ENCODE results near the gene CDRT4. TPM values are rescaled to one million over a fixed set of nuclear protein-coding genes. Genes with fewer than 3 reads are reported as not detected.

The CDRT4 gene
- total RNA-seq, 1 donor from 2014 or later: 4.8 TPM

DNA sequence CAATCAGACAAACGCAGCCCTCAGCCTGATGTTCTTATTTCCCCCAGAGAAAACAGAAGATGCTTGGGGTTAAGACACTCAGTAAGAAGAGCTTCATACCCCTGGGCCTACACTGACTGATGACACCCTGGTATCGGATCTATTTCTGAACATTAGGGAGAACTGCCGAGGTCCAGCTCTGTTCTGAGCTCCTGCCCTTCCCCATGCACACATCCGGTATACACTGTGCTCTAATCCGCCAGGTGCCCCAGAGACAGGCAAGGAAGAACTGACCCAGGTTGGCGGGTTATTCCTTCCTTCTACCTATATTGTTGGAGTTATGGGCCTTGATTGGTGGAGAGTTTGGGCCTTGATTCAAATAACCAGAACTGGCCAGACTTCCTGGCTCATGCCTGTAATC, 68.0 kb downstream of the CDRT4 start:
- no peak for DNase-seq (ENCODE audit: extremely low read depth, low read depth, low spot score)

GRCh38 chr17:15398736-15399331, 68.6 kb downstream of the CDRT4 start:
- DNase-seq (ENCODE audit: extremely low read depth, low read depth, low spot score): no peak

GRCh38 chr17:15398291-15398690, 69.1 kb downstream of the CDRT4 start:
- DNase-seq (ENCODE audit: extremely low read depth, low read depth, low spot score): no peak

DNA sequence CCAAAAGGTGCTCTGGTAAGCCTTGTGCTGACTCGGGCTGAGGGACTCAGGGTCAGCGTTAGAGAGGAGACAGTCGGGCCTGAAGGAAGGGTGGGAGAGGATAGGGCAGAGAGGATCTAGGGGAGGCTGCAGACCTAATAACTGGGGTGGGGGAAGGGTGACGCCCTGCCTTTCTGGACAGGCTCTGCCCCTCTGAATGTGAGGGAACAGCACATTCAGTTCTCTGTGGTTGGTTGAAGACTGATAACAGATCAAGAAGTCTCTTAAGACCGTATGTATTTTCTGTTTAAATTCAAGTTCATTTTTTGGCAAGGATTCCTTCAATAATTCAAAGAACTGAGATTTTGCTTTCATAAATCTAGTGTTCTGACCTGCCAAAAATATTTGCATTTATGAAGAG, 69.8 kb downstream of the CDRT4 start:
- no peak for DNase-seq (ENCODE audit: extremely low read depth, low read depth, low spot score)

GRCh38 chr17:15395091-15395490, 72.3 kb downstream of the CDRT4 start:
- DNase-seq (ENCODE audit: extremely low read depth, low read depth, low spot score): no peak

- DNase-seq (ENCODE audit: extremely low read depth, low read depth, low spot score): no peak
These were observed 74.0 kb downstream of the CDRT4 start for GRCh38 chr17:15393414-15393813.

DNA sequence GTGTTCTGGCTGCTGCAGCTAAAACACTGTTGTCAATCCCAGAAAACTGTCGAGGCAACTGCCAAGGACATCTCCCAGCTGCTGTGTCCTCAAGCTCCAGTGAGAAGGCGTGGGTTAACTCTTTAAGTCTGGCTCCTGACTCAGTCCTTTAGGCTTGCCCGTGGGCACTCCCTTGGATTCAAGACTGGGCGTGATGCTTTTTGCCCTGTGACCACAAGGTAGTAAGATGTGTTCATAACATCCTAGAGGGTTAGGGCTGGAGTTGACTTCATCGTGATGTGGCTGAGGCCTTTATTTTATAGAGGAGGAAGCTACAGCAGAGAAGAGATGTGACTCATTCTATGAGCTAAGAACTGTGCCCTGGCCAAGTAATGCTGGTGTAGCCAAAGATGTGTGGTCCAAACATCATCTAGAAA, 75.1 kb downstream of the CDRT4 start:
- DNase-seq (ENCODE audit: extremely low read depth, low read depth, low spot score): no peak

DNA sequence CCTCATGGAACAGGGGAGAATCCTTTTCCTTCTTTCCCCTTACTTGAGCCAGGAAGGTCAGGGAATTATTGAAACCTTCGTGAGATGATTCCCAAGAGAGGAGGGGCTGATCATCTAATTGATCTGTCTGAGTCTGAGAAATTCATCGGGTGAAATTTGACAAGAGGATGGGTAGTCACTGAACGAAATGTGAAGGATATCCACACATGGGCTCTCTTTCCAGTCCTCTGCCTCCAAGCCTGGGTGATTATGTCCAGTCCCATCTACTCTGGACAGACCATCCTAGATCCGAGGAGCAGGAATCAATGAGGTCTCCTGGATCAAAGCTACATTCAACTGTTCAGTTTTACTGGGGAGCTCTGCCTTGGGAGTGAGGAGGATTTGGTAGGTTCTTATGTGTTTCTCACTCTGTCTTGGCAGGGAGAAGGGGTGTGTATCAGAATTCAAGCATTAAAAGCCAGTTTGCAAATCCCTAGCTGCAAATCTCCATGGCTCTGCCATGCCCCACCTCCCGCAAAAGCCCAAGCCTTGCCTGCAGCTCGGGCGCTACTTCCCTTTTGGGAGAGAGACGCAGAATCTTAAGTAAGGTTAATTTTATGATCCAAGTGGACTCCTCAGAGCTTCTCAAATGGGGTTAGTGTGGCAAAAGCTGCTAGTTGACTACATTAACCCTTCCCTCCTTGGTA, 78.9 kb downstream of the CDRT4 start:
- no peak for DNase-seq (ENCODE audit: extremely low read depth, low read depth, low spot score)

DNA sequence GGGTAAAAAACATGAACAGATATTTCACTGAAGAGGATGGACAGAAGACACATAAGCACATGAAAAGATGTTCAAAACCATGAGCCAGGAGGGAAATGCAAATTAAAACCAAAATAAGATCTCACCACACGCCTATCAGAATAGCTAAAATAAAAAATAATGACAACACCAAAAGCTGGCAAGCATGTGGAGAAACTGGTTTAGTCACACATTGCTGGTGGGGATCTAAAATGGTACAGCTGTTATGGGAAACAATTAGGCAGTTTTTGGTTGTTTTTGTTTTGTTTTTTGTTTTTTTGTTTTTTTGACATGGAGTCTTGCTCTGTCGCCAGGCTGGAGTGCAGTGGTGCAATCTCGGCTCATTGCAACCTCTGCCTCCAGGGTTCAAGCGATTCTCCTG, 81.3 kb downstream of the CDRT4 start:
- DNase-seq (ENCODE audit: extremely low read depth, low read depth, low spot score): no peak

Other genes with a start within 250 kb of the CDRT4 start
- gene PMP22, start 202.3 kb downstream of the CDRT4 start, total RNA-seq: 267 and 271 TPM in 2 replicates
- not detected in 2 replicates for gene TEKT3, start 126.0 kb downstream of the CDRT4 start, total RNA-seq
- gene TVP23C, start 95.9 kb upstream of the CDRT4 start, total RNA-seq: 20.2 and 24.2 TPM in 2 replicates
- gene FBXW10B, start 152.1 kb upstream of the CDRT4 start, total RNA-seq: 1.3 TPM in 1 of 2 replicates, not detected in the other
- gene TRIM16, start 216.7 kb upstream of the CDRT4 start, total RNA-seq: 60.3 and 76.9 TPM in 2 replicates
- 24.8 and 43.6 TPM in 2 replicates for gene ZNF286A, start 232.1 kb upstream of the CDRT4 start, total RNA-seq